ENCODE results near the gene ADGRG6.

GRCh38 chr6:142420802-142421201 lies 119.0 kb downstream of the ADGRG6 start:
- no peak for TF ChIP-seq POLR2AphosphoS5 (IDR thresholded peaks at IDR 0.05; ENCODE audit: low read depth, low read length)
- no peak for TF ChIP-seq REST (IDR thresholded peaks at IDR 0.05; ENCODE audit: insufficient read depth in 1 of 2, low read depth in 2 of 2, low read length in 2 of 2)
- TF ChIP-seq TAF1 (IDR thresholded peaks at IDR 0.05; ENCODE audit: borderline replicate concordance, insufficient read depth, low read length) = no peak
